Endothelial cell (in vitro differentiated cells): Measurements from ENCODE around the gene GNAS. TPM values are rescaled to one million over a fixed set of nuclear protein-coding genes. Genes with fewer than 3 reads are reported as not detected.
A peak's percentile ranks its signal among the peaks of the same experiment; 100 is the strongest.

Experiments
- DNase-seq: peaks from one replicate; pipeline ENCODE4 v3.0.0; 2021; ENCODE audit warnings: low spot score
- H3K27ac Mint-ChIP-seq: one replicate; pipeline ENCODE4 v1.8.0; 2021; ENCODE audit warnings: mixed read lengths, inconsistent platforms; ENCODE audit not compliant: unreplicated experiment
- H3K27me3 Mint-ChIP-seq: one replicate; pipeline ENCODE4 v1.8.0; 2021; ENCODE audit warnings: mild to moderate bottlenecking, moderate library complexity, mixed read lengths, inconsistent platforms; ENCODE audit not compliant: unreplicated experiment
- H3K36me3 Mint-ChIP-seq: one replicate; pipeline ENCODE4 v1.8.0; 2021; ENCODE audit warnings: mild to moderate bottlenecking, low read depth, mixed read lengths, inconsistent platforms; ENCODE audit not compliant: unreplicated experiment
- H3K4me1 Mint-ChIP-seq: one replicate; pipeline ENCODE4 v1.8.0; 2021; ENCODE audit warnings: mild to moderate bottlenecking, mixed read lengths, inconsistent platforms; ENCODE audit not compliant: unreplicated experiment
- H3K4me3 Mint-ChIP-seq: one replicate; pipeline ENCODE4 v1.8.0; 2021; ENCODE audit warnings: mild to moderate bottlenecking, mixed read lengths, inconsistent platforms; ENCODE audit not compliant: unreplicated experiment
- H3K9me3 Mint-ChIP-seq: one replicate; pipeline ENCODE4 v1.8.0; 2021; ENCODE audit warnings: mixed read lengths, inconsistent platforms; ENCODE audit not compliant: unreplicated experiment
- total RNA-seq: library from RNA; stranded (reverse); fragmentation: NEBNext Ultra II Directional; extraction: Animal tissue kit (Norgen Biotek cat#: 25700); gene quantifications from one replicate; pipeline ENCODE4 v1.2.1, GENCODE V29; 2021; ENCODE audit not compliant: unreplicated experiment
- TF ChIP-seq, protein P1 (sequence below): fragments of 200-600 bp; sonication (generic); IDR thresholded peaks from one replicate; pipeline ENCODE4 v1.5.0; 2021; ENCODE audit warnings: antibody characterized with exemption; ENCODE audit not compliant: unreplicated experiment

Gene GNAS
- total RNA-seq, 1 donor from 2014 or later = 1,989 TPM

DNA sequence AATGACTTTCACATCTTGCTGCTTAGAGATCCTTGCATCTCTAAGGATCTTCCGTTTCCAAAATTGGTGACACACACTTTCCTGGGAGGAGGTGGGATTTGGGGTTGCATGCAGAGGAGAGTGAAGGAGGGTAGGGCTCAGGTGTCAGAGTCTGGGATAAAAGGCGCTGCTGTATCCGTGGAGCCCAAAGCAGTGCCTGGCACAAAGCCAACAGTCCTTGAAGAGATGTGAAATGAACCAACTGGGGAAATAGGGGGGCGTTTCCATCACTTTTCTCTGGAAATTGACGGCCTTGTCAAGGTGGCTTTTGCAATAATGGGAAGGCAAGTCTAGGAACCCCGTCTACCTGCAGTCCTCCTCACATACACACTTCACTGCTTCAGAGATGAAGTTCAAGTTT, 69.0 kb downstream of the GNAS start:
- Mint-ChIP-seq H3K4me1 (no peaks in the 10 kb centered on the region), H3K9me3 (no peaks in the 10 kb centered on the region), H3K27me3 (peaks cover 2% of the 10 kb centered on the region), H3K36me3 (no peaks in the 10 kb centered on the region), H3K27ac (no peak overlapping the region), H3K4me3 (no peak overlapping the region)
- TF ChIP-seq, protein P1, sequence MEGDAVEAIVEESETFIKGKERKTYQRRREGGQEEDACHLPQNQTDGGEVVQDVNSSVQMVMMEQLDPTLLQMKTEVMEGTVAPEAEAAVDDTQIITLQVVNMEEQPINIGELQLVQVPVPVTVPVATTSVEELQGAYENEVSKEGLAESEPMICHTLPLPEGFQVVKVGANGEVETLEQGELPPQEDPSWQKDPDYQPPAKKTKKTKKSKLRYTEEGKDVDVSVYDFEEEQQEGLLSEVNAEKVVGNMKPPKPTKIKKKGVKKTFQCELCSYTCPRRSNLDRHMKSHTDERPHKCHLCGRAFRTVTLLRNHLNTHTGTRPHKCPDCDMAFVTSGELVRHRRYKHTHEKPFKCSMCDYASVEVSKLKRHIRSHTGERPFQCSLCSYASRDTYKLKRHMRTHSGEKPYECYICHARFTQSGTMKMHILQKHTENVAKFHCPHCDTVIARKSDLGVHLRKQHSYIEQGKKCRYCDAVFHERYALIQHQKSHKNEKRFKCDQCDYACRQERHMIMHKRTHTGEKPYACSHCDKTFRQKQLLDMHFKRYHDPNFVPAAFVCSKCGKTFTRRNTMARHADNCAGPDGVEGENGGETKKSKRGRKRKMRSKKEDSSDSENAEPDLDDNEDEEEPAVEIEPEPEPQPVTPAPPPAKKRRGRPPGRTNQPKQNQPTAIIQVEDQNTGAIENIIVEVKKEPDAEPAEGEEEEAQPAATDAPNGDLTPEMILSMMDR = no peak
- DNase-seq = no peak

DNA sequence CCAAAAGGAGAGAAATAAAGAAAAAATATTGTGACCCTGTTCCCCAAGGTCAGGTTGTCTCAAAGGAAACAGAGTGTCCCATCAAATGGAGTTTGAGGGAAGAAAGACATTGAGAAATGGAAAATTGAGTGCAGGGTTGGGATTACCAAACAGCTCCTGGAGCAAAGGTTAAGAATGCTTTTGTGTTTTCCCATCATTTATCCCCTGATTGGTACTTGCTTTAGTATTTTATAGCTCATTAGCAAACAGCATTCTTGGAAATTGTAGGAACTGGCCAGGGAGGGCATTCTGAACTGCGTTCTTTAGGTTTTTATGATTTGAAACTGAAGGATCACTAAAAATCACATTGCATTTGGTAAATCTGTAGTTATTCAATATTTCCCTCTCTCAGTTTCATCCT, 69.5 kb downstream of the GNAS start:
- Mint-ChIP-seq H3K36me3 (no peaks in the 10 kb centered on the region), H3K27ac (no peak overlapping the region), H3K4me1 (no peaks in the 10 kb centered on the region), H3K4me3 (no peak overlapping the region), H3K9me3 (no peaks in the 10 kb centered on the region), H3K27me3 (peaks cover 2% of the 10 kb centered on the region)
- TF ChIP-seq, protein P1 = no peak
- no peak for DNase-seq

DNA sequence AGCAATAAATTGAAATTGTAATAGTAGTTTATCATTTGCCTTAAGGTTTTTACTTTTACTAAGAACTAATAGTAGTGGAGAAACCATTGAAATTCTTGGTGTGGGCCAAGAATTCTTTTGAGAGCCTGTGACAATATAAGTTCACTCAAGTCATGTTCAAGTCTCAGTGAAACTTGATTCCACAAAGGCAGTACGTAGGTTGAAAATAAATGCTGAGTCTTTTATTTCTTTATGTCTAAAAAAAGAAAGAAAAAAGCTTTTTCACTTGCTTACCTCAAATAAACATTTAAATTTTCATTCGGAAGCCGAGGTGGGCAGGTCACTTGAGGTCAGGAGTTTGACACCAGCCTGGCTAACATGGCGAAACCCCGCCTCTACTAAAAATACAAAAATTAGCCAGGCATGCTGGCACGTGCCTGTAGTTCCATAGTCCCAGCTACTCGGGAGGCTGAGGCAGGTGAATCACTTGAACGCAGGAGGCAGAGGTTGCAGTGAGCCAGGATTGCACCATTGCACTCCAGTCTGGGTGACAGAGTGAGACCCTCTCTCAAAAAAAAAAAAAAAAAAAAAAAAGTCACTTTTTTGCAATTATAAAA, 70.7 kb downstream of the GNAS start:
- no peaks in the 10 kb centered on the region for H3K4me1 Mint-ChIP-seq
- no peaks in the 10 kb centered on the region for H3K9me3 Mint-ChIP-seq
- no peaks in the 10 kb centered on the region for H3K36me3 Mint-ChIP-seq
- no peak overlapping the region for H3K27ac Mint-ChIP-seq
- TF ChIP-seq, protein P1 = no peak
- no peak for DNase-seq
- peaks cover 2% of the 10 kb centered on the region for H3K27me3 Mint-ChIP-seq
- no peak overlapping the region for H3K4me3 Mint-ChIP-seq

DNA sequence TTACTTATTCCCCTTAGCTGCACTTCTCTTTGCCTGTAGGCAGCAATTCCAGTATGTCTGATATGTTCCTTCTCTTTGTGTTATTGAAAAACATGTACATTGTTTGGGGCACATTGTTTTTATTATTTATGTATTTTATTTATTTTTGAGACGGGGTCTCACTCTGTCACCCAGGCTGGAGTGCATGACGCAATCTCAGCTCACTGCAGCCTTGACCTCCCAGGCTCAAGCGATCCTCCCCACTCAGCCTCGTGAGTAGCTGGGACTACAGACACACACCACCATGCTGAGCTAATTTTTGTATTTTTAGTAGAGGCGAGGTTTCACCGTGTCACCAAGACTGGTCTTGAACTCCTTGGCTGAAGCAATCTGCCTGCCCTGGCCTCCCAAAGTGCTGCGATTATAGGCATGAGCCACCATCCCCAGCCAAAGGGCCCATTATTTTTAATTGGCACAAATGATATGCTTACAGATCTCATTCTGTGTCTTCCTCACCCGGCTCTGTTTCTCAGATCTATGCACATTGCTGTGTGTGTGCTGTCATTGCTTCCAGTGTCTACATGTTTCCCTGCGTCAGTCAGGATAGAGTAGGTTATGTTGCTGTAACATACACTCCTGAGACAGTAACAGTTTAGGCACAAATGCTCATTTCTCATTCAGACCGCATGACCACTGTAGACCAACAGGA, 74.4 kb downstream of the GNAS start:
- no peak overlapping the region for H3K27ac Mint-ChIP-seq
- DNase-seq = no peak
- TF ChIP-seq, protein P1 = no peak
- H3K36me3 Mint-ChIP-seq = no peaks in the 10 kb centered on the region
- H3K27me3 Mint-ChIP-seq = peaks cover 2% of the 10 kb centered on the region
- H3K4me3 Mint-ChIP-seq = peak overlapping the region; percentile 10
- H3K4me1 Mint-ChIP-seq = no peaks in the 10 kb centered on the region
- H3K9me3 Mint-ChIP-seq = no peaks in the 10 kb centered on the region

DNA sequence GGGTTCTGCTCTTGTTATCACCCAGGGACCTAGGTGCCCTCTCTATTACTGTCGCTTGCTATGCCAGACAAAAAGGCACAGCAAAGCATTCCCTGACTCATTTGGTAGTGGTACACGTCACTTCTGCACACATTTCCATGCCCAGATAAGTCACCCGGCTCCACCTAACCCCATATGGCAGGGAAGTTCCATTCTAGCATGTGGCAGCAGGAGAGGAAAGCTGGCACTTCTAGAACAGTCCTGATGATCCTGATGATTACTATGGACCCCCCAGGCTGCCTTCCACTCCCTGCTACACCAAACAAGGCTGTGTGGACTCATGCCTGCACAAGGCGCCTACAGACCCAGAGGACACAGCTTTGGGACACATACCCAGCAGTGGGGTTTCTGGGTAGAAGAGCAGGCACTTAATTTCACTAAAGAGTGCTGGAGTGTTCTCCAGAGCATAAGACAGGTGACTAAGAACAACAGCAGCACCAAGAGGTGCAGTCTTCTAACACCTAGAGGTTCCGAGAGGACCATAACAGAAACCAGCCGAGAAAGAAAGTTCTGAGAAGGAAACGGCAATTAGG, 75.1 kb downstream of the GNAS start:
- no peak for DNase-seq
- H3K9me3 Mint-ChIP-seq = no peaks in the 10 kb centered on the region
- H3K27me3 Mint-ChIP-seq = peaks cover 2% of the 10 kb centered on the region
- no peaks in the 10 kb centered on the region for H3K36me3 Mint-ChIP-seq
- peak overlapping the region; percentile 10 for H3K4me3 Mint-ChIP-seq
- no peaks in the 10 kb centered on the region for H3K4me1 Mint-ChIP-seq
- TF ChIP-seq, protein P1 = no peak
- H3K27ac Mint-ChIP-seq = no peak overlapping the region
